GM18867 (cell line): ENCODE data around the gene SLC22A23.

Experiments used
- ATAC-seq: cut with Tn5 transposase; IDR thresholded peaks from one replicate; pipeline ENCODE4 v1.9.1; 2021; ENCODE audit warnings: mild to moderate bottlenecking, moderate library complexity; ENCODE audit not compliant: unreplicated experiment

SLC22A23 gene

DNA sequence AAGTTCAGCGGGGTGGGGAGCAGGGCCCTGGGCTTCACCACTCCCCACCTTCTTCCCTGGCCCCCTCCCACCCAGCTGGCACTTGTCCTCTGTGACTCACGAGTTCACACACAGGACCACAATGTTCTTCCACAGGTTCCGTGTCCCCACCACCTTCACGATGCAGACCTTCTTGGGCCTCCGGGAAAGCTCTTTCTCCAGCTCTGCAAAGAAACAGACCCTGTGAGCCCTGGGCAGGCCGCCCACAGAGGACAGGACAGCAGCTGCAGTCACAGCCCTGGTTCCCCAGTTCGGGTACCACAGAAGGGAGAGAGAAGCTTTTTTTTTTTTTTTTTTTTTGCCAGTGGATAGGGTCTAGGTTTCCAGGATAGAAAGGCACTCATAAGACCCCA lies 167.2 kb downstream of the SLC22A23 start:
- no peak for ATAC-seq

DNA sequence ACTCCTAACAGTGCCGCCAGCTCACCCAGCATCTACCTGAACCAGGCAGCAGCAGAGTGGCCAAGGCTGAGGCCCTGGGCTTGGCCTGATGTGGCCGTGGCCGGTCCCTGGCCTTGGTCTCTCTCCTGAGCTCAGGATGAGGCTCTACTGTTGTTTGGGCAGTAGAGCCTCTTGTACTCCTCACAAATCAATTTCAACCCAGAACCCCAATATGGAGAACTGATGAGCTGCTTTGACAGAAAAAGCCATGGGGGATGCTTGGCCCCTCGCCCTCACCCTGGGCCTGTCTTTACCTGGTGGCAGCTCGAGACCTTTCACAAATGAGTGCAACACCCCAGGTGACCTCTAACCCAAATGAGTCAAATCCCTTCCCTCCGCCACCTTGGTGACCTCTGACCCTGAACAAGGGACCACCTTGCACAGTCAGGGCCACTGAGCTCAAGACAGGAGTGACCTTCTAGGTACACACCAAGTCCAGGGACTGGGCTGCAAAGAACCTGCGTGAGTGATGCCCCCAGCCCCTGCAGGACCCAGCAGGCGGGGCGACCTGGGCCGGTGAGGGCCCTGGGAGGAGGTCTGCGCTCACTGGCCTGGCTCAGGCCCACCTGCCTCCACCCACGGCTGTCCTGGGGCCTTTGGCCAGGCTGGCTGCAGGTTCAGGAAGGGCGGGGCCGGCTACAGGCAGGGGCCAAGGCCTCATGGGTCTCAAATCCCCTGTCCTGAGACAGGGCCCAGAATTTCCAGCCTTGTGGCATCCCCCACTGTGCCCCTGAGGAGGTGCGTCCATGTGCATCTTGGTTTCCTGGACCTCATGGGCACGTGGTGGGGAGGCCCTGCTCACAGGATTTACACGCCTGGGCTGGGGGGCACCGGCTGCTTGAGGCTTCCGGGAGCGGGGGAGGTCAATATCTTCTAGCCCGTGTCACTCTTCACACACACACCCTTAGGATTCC lies 167.9 kb downstream of the SLC22A23 start:
- no peak for ATAC-seq

GRCh38 chr6:3287976-3288707 lies 168.7 kb downstream of the SLC22A23 start:
- ATAC-seq: no peak

- ATAC-seq: no peak
These were observed 169.5 kb downstream of the SLC22A23 start for GRCh38 chr6:3287308-3287707.

DNA sequence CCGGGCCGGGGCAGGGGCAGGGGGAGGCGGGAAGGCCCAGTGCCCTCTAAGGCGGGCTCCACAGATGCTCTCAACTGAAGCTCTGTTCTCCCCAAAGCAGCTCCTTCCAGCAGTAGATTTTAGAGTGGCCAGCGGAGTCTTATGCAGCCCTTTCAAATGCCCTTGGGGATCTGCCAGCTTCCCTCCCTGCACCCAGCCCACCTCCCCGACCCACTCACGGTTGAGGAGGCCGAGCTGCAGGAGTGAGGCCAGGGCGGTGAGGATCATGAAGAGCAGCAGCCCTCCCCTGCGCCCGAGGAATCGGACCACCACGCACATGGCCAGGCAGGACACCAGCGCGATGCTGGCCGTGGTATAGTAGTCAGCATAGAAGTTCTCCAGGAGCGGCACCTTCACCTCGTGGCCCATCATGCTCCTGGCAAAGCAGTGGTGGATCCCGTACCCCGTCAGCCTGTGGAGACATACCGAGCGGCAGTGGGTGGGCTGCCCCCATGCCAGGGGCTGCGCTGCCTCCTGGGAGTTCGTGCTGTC lies 170.1 kb downstream of the SLC22A23 start:
- no peak for ATAC-seq

- no peak for ATAC-seq
These were observed 171.1 kb downstream of the SLC22A23 start for GRCh38 chr6:3285732-3286131.

DNA sequence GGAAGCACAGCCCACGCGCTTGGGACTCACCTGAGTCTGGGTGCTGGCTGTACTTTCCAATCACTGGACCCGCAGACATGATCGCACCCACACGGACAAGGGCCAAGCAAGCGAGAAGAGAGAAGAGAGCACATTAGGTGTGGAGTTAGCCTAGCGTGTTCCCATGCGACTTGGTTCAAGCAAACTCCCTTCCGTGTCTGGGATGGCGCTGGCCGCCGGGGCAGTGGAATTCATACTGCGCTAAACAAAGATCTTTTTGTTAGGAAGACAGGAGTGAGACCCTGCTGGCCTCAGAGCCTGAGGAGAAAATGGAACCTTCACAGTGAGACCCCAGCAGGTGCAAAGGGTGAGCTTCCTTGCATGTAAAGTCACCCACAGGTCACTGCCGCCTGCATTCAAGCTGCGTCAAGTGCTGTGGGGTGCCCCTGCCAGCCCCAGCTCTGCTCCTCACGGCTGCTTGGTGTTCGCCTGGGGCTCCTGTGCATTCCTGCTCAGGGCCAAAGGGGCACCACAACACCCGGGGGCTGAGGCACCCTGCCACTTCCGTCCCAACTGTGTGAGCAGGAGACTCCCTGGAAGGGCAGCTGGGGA lies 171.7 kb downstream of the SLC22A23 start:
- no peak for ATAC-seq

- no peak for ATAC-seq
These were observed 172.4 kb downstream of the SLC22A23 start for GRCh38 chr6:3284436-3284876.

DNA sequence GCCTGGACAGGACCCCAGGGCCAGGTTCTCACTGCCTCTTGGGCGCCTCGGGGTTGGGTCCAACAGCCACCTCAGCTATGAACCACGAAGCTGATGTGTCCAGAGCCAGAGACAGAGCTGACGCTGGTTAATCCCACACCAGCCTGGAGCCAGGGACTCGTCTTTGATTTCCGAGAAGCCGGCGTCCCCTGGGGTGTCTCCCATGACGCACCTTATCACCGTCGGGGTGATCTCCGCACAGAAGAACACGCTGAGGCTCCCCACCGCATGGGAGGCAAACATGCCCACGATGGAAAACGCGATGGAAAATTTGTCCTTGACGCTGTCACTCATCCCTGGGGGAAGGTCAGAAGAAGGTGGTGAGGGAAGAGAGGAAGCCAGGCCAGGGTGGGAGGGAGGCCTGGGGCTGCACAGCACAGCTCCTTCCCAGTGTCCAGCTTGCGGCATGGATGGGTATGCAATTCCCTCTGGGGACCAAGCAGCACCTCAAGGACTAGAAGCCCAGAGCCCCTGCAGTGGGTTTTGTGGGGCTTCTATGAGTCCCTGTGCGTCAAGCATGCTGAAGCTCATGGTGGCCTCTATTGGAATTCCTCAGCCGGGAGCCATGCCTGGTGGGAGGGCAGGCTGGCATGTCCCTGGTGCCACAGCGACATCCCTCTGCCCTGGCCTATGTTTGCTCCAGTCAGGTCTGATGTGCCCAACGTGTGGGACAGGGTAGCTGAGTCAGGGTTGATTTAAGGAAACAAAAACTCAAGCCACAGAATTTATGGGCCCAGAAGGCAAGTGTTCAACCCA lies 173.0 kb downstream of the SLC22A23 start:
- no peak for ATAC-seq

GRCh38 chr6:3283241-3283640 lies 173.6 kb downstream of the SLC22A23 start:
- ATAC-seq: no peak

DNA sequence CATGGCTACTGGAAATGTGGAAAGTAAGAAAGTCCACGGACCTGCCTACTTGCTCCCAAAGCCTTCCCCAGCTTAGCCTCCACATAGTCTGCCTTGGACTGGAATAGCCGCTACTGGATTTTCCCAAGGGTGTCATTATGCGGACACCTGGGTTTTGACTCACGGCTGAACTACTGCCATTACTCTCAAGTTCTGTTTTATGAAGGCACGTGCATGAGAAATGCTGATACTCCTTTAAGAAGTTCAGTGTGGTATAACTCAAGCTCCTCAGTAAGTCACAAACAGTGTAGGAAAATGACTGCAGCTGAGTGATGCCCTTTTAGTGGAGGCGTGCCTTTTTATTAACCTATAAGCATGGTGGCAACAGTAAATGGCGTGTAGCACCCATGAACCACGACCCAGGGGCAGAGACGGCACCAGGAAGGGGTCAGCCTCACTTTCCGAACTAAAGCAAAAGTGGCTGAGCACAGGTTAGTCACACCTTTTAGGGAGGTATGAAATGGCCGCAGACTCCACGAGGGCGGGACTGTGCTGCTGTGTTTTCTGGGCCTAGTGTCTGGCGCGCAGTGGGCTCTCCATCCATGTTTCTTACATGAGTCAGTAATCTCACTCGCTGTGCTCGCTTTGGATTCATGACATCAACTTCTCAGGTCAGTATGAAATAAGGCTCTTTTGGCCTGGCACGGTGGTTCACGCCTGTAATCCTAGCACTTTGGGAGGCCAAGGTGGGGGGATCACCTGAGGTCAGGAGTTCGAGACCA lies 174.2 kb downstream of the SLC22A23 start:
- ATAC-seq: no peak

- no peak for ATAC-seq
These were observed 175.0 kb downstream of the SLC22A23 start for GRCh38 chr6:3281631-3282475.

DNA sequence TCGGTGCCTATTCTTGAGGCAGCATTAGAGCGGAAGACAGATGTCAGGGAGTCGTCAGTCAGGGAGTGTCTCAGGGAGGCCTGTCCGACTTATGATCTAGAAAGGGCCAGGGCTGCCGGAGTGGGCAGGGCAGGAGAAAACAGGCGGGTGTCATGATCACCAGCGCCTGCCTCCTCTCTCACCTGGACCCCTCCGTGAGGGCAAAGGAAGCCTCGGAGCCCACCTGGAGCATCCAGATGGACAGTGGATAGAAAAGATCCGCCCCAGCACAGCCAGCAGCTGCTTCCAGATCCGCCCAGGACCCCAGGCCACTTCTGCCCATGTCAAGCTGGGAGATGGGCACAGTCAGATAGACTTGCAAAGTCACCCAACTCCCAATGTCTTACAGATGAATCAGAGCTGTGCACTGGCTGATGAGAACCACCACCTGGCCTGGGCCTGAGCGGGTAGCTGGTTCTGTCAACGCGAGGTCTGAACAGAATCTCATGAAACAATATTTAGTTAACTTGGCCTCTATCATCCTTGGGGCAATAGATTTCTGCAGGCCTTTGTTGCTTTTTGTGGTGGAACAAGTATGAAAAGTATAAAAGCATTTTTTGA lies 175.9 kb downstream of the SLC22A23 start:
- ATAC-seq: no peak

- no peak for ATAC-seq
These were observed 176.8 kb downstream of the SLC22A23 start for GRCh38 chr6:3280091-3280490.

- no peak for ATAC-seq
These were observed 178.2 kb downstream of the SLC22A23 start for GRCh38 chr6:3278691-3279090.

DNA sequence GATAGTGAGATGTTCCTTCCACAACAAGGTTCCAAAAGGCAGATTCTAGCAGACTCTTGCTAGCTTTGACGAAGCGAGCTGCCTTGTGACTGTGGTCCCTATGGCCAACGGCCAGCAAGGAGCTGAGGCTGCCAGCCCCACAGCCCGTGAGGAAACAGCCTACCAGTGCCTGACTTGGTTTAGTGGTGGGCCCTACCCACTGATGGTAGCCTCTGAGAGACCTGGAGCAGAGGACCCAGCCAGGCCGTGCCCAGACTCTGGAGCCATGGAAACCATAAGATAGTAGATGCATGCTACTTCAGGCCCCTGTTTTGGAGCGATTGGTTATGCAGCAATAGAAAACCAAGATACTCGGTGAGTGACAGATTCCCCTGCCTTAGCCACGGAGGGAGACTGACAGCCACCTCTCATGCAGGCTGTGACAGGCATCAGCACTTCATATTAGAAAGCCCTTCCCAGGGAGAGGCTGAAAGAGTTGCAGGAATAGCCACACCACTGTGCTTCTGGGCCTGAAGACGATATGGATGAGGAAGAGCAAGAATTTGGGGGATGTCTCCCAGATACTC lies 178.9 kb downstream of the SLC22A23 start:
- no peak for ATAC-seq

- no peak for ATAC-seq
These were observed 179.6 kb downstream of the SLC22A23 start for GRCh38 chr6:3277251-3277650.
